ENCODE measurements around the gene PPFIBP1. TPM values are rescaled to one million over a fixed set of nuclear protein-coding genes. Genes with fewer than 3 reads are reported as not detected.
A peak's percentile ranks its signal among the peaks of the same experiment; 100 is the strongest.
"Not testable (repeated sequence)": the region's sequence is repeated elsewhere in the genome, so short reads cannot be mapped to it uniquely, and the experiment has no call there.

Gene PPFIBP1
- total RNA-seq, 1 donor from 2014 or later = 103 TPM

DNA sequence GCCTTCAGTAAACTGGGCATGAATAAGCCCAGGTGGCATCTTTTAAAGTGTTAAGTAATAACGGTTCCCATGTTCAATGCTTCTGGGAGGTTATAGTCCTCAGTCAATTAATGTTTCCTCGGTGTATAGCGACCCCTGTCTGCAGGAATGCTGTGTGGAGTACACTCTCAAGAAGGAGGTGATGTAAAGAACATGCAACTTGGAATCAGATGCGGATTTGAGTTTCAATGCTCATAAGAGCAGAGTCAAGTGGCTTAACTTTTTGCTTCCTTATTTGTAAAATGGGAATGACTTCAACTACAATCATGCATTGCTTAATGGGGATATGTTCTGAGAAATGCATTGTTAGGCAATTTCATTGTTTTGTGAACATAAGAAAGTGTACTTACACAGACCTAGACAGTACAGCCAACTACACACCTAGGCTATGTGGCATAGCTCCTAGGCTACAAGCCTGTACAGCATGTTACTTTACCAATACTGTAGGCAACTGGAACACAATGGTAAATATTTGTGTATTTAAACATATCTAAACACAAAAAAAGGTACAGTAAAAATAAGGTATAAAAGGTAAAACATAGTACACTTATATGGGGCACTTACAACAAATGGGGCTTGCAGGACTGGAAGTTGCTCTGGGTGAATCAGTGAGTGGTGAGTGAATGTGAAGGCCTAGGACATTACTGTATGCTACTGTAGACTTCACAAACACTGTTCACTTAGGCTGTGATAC lies 179.9 kb downstream of the PPFIBP1 start:
- DNase-seq (ENCODE audit: low read depth) = peak; percentile 75

DNA sequence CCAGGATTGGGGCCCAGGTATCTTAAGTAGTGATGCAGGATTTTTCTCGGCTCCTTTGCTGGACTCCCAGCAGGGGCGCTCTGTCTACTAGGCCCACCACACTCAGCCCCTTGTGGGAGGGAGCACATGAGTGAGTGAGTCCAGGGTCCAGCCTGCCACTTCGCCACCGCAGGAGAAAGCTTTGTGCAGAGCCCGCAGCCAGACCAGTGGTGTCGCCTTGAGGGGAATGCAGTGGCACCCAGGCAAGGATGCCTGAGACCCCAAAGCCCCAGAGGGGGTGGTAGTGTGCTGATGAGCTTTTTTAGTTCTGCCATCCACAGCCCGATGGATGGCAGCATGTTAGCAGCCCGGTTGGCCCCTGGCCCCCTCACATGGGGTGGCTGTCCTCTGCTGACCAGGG lies 181.3 kb downstream of the PPFIBP1 start:
- DNase-seq (ENCODE audit: low read depth) = no peak

DNA sequence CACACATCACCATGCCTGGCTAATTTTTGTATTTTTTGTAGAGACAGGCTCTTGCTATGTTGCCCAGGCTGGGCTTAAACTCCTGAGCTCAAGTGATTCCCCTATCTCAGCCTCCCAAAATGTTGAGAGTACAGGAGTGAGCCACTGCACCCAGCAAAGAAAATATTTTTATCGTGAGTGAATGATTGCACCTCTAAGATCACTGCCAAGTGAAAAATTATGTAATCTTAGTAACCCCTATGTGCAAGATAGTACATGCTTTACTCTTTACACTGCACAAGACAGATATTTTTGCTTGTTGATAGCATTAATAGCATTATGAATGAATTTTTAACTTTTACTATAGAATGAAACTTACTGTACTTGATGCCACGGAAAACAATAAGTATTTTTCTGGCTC lies 183.2 kb downstream of the PPFIBP1 start:
- DNase-seq (ENCODE audit: low read depth) = no peak

DNA sequence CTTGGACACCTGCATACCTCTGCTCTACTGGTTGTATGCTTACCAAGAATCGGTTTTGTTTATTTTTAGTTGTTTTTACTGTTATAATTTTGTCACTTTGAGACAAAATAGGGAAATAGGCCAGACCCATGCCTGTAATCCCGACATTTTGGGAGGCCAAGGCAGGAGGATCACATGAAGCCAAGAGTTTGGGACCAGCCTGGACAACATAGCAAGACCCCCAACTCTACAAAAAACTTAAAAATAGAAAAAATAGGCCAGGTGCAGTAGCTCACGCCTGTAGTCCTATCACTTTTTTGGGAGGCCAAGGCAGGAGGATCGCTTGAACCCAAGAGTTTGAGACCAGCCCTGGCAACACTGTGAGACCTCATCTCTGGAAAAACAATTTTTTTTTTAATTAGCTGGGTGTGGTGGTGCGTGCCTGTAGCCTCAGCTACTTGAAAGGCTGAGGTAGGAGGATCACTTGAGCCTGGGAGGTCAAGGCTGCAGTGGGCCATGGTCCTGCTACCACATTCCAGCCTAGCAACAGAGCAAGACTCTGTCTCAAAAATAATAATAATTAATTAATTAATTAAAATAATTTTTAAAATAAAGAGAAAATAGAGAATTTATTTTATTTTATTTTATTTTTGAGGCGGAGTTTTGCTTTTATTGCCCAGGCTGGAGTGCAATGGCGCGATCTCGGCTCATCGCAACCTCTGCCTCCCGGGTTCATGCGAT lies 185.4 kb downstream of the PPFIBP1 start:
- DNase-seq (ENCODE audit: low read depth) = no peak

DNA sequence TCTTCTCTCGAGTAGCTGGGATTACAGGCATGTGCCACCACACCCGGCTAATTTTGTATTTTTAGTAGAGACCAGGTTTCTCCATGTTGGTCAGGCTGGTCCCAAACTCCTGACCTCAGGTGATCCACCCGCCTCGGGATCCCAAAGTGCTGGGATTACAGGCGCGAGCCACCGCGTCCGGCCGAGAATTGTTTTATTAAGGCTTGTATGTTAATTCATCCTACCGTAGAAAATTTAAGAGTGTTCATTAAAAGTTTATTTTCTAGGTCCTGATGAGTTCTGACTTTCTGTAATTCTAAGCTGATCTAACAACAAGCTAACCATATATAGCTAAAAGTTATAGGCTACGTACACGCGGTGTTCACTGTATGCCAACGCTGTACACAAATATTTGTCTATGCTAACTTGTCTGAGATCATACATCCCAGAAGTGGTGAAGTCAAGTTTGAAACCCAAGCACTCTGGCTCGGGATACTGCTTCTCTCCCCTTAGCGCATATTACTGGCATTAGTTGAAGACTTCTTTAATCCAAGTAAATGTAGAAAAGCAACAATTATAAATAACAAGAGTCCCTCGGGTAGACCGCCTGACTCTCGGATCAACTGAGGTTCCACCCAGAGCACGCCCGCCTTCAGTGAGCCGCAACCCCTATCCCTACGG lies 186.1 kb downstream of the PPFIBP1 start:
- no peak for DNase-seq (ENCODE audit: low read depth)

DNA sequence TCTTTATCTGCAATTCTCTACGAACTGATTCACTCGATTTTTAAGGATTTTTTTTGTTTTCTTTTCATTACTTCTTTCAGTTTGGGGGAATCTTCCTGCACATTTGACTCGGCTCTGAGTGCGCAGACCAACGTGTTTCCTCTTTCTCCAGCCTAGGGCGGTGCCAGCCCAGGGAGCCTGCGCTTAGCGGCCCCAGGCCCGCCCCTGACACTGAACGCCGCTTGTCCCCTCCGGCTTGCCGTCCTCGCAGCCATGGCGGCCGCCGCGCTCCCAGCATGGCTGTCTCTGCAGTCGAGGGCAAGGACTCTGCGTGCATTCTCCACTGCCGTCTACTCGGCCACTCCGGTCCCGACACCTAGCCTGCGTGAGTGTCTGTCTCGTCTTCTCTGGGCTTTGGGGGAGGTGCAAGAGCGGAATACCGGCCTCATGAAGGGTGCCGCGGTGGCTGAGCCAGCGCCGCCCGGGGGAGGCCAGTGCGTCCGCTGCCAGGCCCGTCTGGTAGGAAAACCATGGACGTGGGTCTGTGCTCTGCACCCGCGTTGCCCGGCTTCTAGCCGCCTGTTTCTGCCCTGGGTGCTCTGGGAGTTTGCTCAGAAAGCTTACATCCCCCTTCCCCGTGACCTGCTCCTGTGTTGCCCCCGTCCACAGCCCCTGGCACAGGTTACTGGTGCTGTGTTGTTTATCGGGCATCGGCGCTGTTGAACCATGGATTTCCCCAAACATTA lies 186.7 kb downstream of the PPFIBP1 start, which contains the start of gene MRPS35:
MRPS35 (plus strand) TSS at position 241 of the 725 bp plus-strand sequence; CDS start at position 253, 12 bp downstream.
- DNase-seq (ENCODE audit: low read depth) = peak; percentile 93

DNA sequence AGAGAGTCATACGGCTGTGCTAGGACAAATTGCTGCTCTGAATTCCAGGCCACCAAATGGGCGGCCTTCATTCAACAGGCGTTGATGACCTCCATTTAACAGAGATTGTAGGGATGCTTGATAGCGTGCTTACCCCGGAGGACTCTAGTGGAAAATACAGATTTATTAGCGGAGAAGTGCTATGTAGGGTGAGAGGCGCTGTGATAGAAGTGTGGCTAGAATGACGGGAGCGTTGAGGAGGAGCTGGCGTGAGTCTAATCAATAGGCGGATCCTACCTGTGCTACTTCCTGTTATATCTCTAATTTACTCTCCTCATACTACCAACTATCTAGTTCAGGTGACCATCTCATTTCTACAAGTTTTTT lies 187.3 kb downstream of the PPFIBP1 start:
- DNase-seq (ENCODE audit: low read depth) = no peak

DNA sequence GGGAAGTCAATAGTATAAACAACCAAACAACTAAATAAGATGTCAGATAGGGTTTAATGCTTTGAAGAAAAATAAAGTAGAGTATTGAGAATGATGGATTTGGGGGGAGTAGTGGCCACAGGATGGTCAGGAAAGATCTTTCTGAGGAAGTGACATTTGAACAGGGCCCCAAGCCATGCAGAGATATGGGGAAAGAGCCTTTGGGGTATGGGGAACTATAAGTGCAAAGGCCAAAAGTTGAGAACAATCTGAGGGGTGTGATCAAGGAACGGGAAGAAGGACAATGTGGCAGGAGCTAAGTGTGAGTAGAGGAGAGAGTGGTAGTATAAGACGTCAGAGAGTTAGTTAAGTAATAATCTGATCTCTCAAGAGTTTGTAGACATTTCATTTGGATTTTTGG lies 188.0 kb downstream of the PPFIBP1 start:
- DNase-seq (ENCODE audit: low read depth) = no peak

DNA sequence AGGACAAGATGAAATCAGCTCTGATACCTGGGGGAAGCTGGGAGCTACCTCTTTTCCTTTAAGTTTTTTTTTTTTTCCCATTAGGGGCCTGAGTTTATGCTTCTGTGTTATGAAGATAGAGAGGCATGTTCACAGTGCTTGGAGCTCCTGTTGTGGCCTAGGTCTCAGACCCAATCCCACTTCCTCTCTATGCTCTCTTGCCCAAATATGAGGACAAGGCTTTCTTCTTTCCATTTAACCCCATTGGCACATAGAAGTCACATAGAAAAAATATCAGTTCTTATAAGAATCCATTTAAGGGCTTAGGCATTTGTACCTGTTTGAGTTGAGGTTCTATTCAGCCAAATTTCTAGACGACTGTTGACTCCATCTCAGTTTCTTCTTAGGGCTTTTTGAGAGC lies 199.2 kb downstream of the PPFIBP1 start:
- no peak for DNase-seq (ENCODE audit: low read depth)

DNA sequence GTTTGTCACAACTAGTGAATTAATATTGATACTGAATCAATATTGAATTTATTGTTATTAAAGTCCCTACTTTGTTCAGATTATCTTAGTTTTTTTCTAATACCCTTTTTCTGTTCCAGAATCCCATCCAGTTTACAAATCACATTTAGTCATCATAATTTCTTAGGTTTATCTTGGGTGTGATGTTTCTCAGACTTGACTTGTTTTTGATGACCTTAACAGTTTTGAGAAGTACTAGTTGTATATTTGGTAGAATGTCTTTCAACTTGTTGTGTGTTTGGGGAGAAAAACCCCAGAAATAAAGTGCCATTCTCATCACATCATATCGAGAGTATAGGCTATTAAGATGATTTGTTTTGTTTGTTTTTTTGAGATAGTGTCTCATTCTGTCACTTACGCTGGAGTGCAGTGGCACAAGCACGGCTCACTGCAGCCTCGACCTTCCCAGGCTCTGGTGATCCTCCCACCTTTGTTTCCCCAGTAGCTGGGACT lies 206.1 kb downstream of the PPFIBP1 start:
- DNase-seq (ENCODE audit: low read depth) = no peak

DNA sequence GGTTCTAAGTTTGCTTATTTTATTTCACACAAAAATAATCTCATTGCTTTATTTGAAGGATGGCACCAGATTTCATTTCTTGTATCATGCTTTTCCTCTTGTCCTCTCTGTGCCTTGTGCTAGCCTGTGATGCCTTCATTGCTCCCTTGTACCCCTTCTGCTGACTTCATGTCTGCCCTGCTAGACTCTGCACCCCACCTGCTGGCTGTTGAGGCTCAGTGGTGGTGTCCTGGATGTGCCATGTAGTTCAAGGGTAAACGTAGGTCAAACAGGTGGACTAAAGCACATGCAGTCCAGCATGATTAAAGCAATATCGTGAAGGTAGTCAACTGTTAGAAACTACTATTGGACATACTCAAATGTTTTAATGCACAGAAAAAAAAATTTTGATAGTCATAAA lies 208.3 kb downstream of the PPFIBP1 start:
- DNase-seq (ENCODE audit: low read depth) = peak; percentile 6

DNA sequence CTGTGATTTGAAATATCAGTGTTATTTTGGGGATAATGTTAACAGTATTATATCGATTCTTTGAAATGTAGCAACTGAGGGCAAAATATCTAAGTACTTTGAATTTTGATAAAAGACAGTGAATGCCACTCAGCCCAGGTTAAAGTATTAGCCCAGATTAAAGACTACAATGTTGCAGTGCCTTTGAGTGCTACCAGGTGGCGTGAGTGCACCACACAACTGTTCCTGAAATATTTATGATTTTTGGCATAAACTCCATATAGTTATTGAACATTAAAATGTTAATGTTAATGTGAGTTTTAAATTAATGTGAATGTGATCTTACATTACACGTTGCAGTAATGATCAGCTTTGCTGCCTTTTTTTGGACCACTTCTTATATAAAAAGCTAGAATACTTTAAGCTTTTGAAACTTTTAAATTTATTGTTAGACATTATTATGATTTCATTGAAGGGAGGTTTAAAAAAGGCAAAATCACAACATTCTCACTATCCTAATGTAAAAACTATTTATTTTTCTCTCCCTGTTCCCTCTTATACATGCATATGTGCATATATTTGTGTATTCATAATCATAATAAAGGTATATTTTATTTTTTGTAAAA lies 209.1 kb downstream of the PPFIBP1 start:
- DNase-seq (ENCODE audit: low read depth) = peak; percentile 33

DNA sequence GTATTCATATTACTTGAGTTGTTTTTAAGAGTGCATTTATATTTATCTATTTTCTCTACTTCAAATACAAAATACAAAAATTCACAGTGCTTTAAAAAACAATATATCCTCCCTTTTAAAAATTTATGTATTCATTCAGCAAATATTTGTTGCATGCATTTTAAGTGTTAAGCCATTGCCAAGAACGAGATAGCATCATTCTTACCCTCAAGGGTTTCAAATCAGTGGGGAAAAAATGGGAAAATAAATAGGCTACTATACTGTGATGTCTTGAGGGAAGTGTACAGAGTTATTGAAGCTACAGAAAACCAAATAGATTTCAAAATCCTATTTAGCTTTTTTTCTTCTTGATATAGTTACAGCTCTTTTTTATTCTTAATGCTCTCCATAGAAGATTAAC lies 209.8 kb downstream of the PPFIBP1 start:
- DNase-seq (ENCODE audit: low read depth) = no peak

DNA sequence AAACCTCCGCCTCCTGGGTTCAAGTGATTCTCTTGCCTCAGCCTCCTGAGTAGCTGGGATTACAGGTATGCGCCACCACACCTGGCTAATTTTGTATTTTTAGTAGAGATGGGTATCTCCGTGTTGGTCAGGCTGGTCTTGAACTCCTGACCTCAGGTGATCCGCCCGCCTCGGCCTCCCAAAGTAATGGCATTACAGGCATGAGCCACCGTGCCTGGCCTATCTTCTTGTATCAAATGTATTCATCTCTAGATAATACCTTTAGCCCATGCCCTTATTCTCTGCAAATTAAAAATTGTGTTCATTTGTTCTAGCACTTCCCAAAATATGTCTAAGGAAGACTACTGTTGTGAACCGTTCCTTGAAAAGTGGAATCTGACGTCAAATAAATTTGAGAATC lies 210.3 kb downstream of the PPFIBP1 start:
- not testable (repeated sequence) for DNase-seq (ENCODE audit: low read depth)

DNA sequence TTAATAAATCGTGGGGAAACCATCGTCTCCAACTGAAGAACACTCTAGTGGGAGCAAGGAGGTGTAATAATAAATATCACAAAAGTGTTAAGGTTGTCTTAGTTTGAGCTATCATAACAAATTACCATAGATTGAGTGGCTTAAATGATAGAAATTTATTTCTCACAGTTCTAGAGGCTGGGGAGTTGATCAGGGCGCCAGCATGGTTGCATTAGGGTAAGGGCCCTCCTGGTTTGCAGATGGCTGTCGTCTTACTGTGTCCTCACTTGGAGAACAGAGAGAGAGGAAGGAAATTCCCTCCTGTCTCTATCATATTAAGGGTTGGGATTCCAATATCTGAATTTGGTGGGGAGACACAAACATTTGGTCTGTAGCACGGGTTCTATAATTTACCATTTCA lies 219.6 kb downstream of the PPFIBP1 start:
- no peak for DNase-seq (ENCODE audit: low read depth)

Other genes starting within 250 kb of the PPFIBP1 start
- gene BMAL2, start 191.4 kb upstream of the PPFIBP1 start, total RNA-seq = 2.4 and 2.6 TPM in 2 replicates
- not detected in 2 replicates for gene SMCO2, start 77.5 kb upstream of the PPFIBP1 start, total RNA-seq
- 0.99 and 2.8 TPM in 2 replicates for gene REP15, start 172.2 kb downstream of the PPFIBP1 start, total RNA-seq
- 68.7 and 79.4 TPM in 2 replicates for gene MRPS35, start 186.6 kb downstream of the PPFIBP1 start, total RNA-seq